Panc1 (cell line): ENCODE data around the gene ODC1. TPM values are rescaled to one million over a fixed set of nuclear protein-coding genes. Genes with fewer than 3 reads are reported as not detected.

Experiments
- ATAC-seq: fragments of 200-7000 bp; cut with Tn5 transposase; 2 replicates; pipeline ENCODE4 v1.9.1; 2020; ENCODE audit warnings: mild to moderate bottlenecking, moderate library complexity
- BruUV-seq: library from RNA; stranded (reverse); fragments of 400-500 nt; replicated peaks from 2 replicates; lab custom pipeline; 2021; lab: Mats Ljungman, UMichigan
- CTCF ChIA-PET: fragments of 300-600 bp; sonication (Branson Sonifier 250); formaldehyde crosslinking; loops from one replicate; lab custom pipeline; 2022; ENCODE audit warnings: antibody characterized with exemption; lab: Charles Lee
- POLR2A ChIA-PET: fragments of 300-600 bp; sonication (Branson Sonifier 250); formaldehyde crosslinking; loops from one replicate; lab custom pipeline; 2022; ENCODE audit warnings: antibody characterized with exemption; lab: Charles Lee
- DNase-seq: peaks from one replicate; pipeline ENCODE4 v3.0.0-alpha.2; 2010; ENCODE audit warnings: low read depth, low spot score
- H3K27ac ChIP-seq: 2 replicates; pipeline ENCODE4 v1.5.1; 2011; ENCODE audit warnings: mild to moderate bottlenecking, low read length, inconsistent platforms
- H3K27me3 ChIP-seq: fragments of 200-500 bp; sonication (Bioruptor generic); 2 replicates; pipeline ENCODE4 v1.6.0; 2014; ENCODE audit warnings: low read length, inconsistent platforms; ENCODE audit not compliant: control insufficient read depth, insufficient read depth
- H3K36me3 ChIP-seq: fragments of 200-500 bp; sonication (Bioruptor generic); 2 replicates; pipeline ENCODE4 v1.5.1; 2014; ENCODE audit warnings: inconsistent platforms, mild to moderate bottlenecking, low read length, moderate library complexity; ENCODE audit not compliant: control insufficient read depth, insufficient read depth
- H3K4me1 ChIP-seq: 2 replicates; pipeline ENCODE4 v1.5.1; 2011; ENCODE audit warnings: inconsistent platforms, mild to moderate bottlenecking, low read length, moderate library complexity; ENCODE audit not compliant: control insufficient read depth, insufficient read depth
- H3K4me3 ChIP-seq, 2 experiments: 2 replicates each; pipeline ENCODE4 v1.5.1; 2011 to 2012; ENCODE audit warnings: low read depth in 2 of 2, low read length in 2 of 2, mild to moderate bottlenecking in 2 of 2, inconsistent platforms in 1 of 2, moderate library complexity in 1 of 2
- H3K9me3 ChIP-seq: fragments of 200-500 bp; sonication (Bioruptor generic); 2 replicates; pipeline ENCODE4 v1.5.1; 2014; ENCODE audit warnings: low read depth, mild to moderate bottlenecking, inconsistent platforms, low read length, moderate library complexity; ENCODE audit not compliant: control insufficient read depth, insufficient read depth
- CTCF ChIP-seq: fragments of 450-650 bp; IDR thresholded peaks from 2 replicates; pipeline ENCODE4 v1.5.1; 2017; ENCODE audit warnings: mild to moderate bottlenecking
- POLR2AphosphoS5 ChIP-seq: IDR thresholded peaks from 2 replicates; pipeline ENCODE4 v1.6.1; 2012; ENCODE audit warnings: mild to moderate bottlenecking, low read depth, low read length, moderate library complexity
- REST ChIP-seq, 2 experiments: IDR thresholded peaks; 2 replicates each; pipeline ENCODE4 v1.6.1; 2011 to 2012; ENCODE audit warnings: low read depth in 2 of 2, control low read depth in 1 of 2, low read length in 1 of 2, mild to moderate bottlenecking in 1 of 2, moderate library complexity in 1 of 2; ENCODE audit not compliant: insufficient read depth in 1 of 2
- SIN3A ChIP-seq: IDR thresholded peaks from 2 replicates; pipeline ENCODE4 v1.6.1; 2012; ENCODE audit warnings: low read depth, mild to moderate bottlenecking, low read length, moderate library complexity, borderline replicate concordance; ENCODE audit not compliant: insufficient read depth
- TCF7L2 ChIP-seq: IDR thresholded peaks from 2 replicates; pipeline ENCODE4 v1.6.1; 2011; ENCODE audit warnings: mild to moderate bottlenecking, low read depth, low read length, inconsistent platforms
- in situ Hi-C: cut with HindIII; loops from 2 replicates; pipeline ENCODE4 v1.10.0; 2016; ENCODE audit warnings: low sequenced_read_pairs, low pct_unique_long_range_greater_than_20kb
- intact Hi-C: fragments of 100-400 bp; cut with micrococcal nuclease; formaldehyde crosslinking; loops from one replicate; pipeline ENCODE4 v1.10.0; 2022; ENCODE audit not compliant: unreplicated experiment
- total RNA-seq: library from RNA; stranded (reverse); gene quantifications from one replicate; pipeline ENCODE4 v1.2.1, GENCODE V29; 2021; ENCODE audit not compliant: unreplicated experiment

ODC1 gene
- total RNA-seq, 1 experiment from 2014 or later: 159 TPM

GRCh38 chr2:10392100-10392499 is 56.0 kb downstream of the ODC1 start:
- in situ Hi-C loops (no loop called here), intact Hi-C loops (no loop called here)
- peaks cover 78% of the 10 kb centered on the region for H3K4me1 ChIP-seq
- BruUV-seq: no TSS peak
- H3K9me3 ChIP-seq: no peaks in the 10 kb centered on the region
- no peak for DNase-seq
- ChIA-PET CTCF (no interaction called here), POLR2A (interaction anchor here (0.6 kb wide), 1 partner anchor 11 kb away, joined by 3 read pairs; no protein-coding TSS in a partner anchor)
- TF ChIP-seq SIN3A (no peak), CTCF (no peak), TCF7L2 (no peak), REST (IDR thresholded peaks at IDR 0.05; ENCODE audit: insufficient read depth in 1 of 2, low read depth in 2 of 2, low read length in 1 of 2) (no peak), POLR2AphosphoS5 (no peak)
- H3K27me3 ChIP-seq: no peaks in the 10 kb centered on the region
- no peaks in the 10 kb centered on the region for H3K36me3 ChIP-seq
- no peak overlapping the region for H3K4me3 ChIP-seq
- peak overlapping the region; percentile 57; the same call in 1 of the 2 replicates for H3K27ac ChIP-seq
- no peak for ATAC-seq

DNA sequence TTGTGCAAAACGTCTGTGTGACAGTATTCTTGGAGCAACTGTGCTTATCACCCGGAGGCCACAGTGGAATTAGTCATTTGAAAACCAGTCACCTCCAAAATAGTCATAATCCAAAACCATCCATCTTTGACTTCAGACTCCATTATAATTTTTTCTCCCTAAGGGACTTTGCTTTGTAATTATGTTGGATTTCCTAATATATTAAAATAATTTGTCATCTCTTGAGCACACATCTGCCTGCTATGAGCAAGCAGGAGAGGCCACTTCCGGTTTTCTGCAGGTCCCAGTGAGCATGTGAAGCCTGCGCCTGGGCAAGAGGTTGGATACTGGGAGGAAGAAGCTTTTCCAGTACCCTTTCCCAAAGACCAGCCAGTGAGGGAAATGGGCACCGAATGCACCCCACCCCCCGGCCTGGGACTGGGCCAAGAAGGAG is 57.7 kb downstream of the ODC1 start:
- Histone ChIP-seq H3K36me3 (no peaks in the 10 kb centered on the region), H3K4me1 (peaks cover 84% of the 10 kb centered on the region), H3K4me3 (no peak overlapping the region), H3K27me3 (no peaks in the 10 kb centered on the region), H3K27ac (peak overlapping the region; percentile 95), H3K9me3 (no peaks in the 10 kb centered on the region)
- ChIA-PET CTCF (no interaction called here), POLR2A (no interaction called here)
- BruUV-seq: no TSS peak
- no peak for DNase-seq
- no peak for ATAC-seq
- intact Hi-C loops: no loop called here
- no peak for TF ChIP-seq REST (IDR thresholded peaks at IDR 0.05; ENCODE audit: insufficient read depth in 1 of 2, low read depth in 2 of 2, low read length in 1 of 2)
- no peak for TF ChIP-seq POLR2AphosphoS5
- TF ChIP-seq SIN3A: no peak
- TF ChIP-seq TCF7L2: no peak
- in situ Hi-C loops: no loop called here

Other genes starting within 250 kb of the ODC1 start
- 234 TPM for gene HPCAL1, start 145.4 kb downstream of the ODC1 start, total RNA-seq
- 37.7 TPM for gene NOL10, start 241.6 kb upstream of the ODC1 start, total RNA-seq